DOHH2 (cell line): ENCODE results near the gene NAP1L4.

Experiments used
- EZH2phosphoT487 ChIP-seq: fragments of 200-600 bp; sonication (generic); IDR thresholded peaks from 2 replicates; pipeline ENCODE4 v1.6.1; 2017; ENCODE audit warnings: borderline replicate concordance, mild to moderate bottlenecking, antibody characterized with exemption, low read length, moderate library complexity, mixed read lengths
- TF ChIP-seq, protein P1 (sequence below): fragments of 200-600 bp; sonication (generic); IDR thresholded peaks from one replicate; pipeline ENCODE4 v1.5.1; 2014; ENCODE audit warnings: antibody characterized with exemption, mild to moderate bottlenecking, low read depth, low read length; ENCODE audit not compliant: poor library complexity, severe bottlenecking

DNA sequence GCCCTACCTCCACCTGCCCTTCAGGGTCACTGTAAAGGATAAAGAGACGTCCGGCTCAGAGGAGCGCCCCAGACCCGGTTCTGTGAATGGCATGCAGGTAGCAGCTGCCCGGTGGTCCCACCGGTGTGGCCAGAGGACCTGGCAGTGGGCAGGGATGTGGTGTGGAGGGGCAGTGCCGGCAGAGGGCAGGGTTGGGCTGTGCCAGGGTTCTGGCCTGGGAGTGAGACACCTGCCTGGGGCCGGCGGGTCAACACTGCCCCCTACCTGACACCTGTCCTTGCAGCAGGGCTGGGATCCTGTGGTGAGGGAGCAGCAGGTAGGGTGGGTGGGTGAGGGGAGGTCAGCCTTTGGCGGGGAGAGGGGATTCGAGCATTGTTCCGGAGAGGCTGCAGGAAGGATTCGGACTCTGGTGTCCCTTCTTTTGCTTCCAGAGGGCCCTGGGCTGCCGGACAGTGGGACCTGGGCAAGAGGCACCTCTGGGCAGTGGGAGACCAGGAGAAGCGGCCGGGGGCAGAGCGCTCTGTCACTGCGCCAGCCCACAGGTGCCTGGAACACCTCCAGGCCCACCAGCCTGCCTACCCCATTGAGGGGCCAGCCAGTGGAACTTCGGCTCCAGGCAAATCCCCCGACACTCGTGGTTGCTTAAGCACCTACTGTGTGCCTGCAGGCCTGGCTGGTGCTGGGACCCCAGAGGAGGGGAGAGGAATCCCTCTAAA lies 61.3 kb downstream of the NAP1L4 start:
- TF ChIP-seq, protein P1, sequence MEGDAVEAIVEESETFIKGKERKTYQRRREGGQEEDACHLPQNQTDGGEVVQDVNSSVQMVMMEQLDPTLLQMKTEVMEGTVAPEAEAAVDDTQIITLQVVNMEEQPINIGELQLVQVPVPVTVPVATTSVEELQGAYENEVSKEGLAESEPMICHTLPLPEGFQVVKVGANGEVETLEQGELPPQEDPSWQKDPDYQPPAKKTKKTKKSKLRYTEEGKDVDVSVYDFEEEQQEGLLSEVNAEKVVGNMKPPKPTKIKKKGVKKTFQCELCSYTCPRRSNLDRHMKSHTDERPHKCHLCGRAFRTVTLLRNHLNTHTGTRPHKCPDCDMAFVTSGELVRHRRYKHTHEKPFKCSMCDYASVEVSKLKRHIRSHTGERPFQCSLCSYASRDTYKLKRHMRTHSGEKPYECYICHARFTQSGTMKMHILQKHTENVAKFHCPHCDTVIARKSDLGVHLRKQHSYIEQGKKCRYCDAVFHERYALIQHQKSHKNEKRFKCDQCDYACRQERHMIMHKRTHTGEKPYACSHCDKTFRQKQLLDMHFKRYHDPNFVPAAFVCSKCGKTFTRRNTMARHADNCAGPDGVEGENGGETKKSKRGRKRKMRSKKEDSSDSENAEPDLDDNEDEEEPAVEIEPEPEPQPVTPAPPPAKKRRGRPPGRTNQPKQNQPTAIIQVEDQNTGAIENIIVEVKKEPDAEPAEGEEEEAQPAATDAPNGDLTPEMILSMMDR, result peak; percentile 75
- no peak for TF ChIP-seq EZH2phosphoT487
